GM15510 (cell line): ENCODE measurements around the gene SLC9A8.

Experiments
- POLR2A ChIP-seq: IDR thresholded peaks from 3 replicates; pipeline ENCODE4 v1.6.1; 2011; ENCODE audit warnings: borderline replicate concordance; ENCODE audit not compliant: insufficient read length; ENCODE audit errors: extremely low read depth

Gene SLC9A8

GRCh38 chr20:49888212-49889000 lies 75.8 kb downstream of the SLC9A8 start:
- no peak for TF ChIP-seq POLR2A

GRCh38 chr20:49889001-49889934 lies 76.6 kb downstream of the SLC9A8 start:
- TF ChIP-seq POLR2A = no peak

- TF ChIP-seq POLR2A = no peak
Measured at GRCh38 chr20:49889935-49890333, 77.3 kb downstream of the SLC9A8 start.

GRCh38 chr20:49890471-49891361 lies 78.1 kb downstream of the SLC9A8 start:
- no peak for TF ChIP-seq POLR2A

GRCh38 chr20:49891476-49892110 lies 79.0 kb downstream of the SLC9A8 start:
- TF ChIP-seq POLR2A = no peak

- no peak for TF ChIP-seq POLR2A
Measured at GRCh38 chr20:49892260-49892659, 79.6 kb downstream of the SLC9A8 start.

- no peak for TF ChIP-seq POLR2A
Measured at GRCh38 chr20:49892817-49893216, 80.2 kb downstream of the SLC9A8 start.

- no peak for TF ChIP-seq POLR2A
Measured at GRCh38 chr20:49893242-49894072, 80.8 kb downstream of the SLC9A8 start.

- no peak for TF ChIP-seq POLR2A
Measured at GRCh38 chr20:49894073-49894470, 81.4 kb downstream of the SLC9A8 start.

GRCh38 chr20:49896204-49896603 lies 83.6 kb downstream of the SLC9A8 start:
- no peak for TF ChIP-seq POLR2A

GRCh38 chr20:49899541-49900383 lies 87.1 kb downstream of the SLC9A8 start:
- TF ChIP-seq POLR2A = no peak

GRCh38 chr20:49901588-49901987 lies 89.0 kb downstream of the SLC9A8 start:
- no peak for TF ChIP-seq POLR2A
